Measurements from ENCODE around the gene DNM1L. TPM values are rescaled to one million over a fixed set of nuclear protein-coding genes. Genes with fewer than 3 reads are reported as not detected.

DNM1L gene
- total RNA-seq, 1 experiment from 2014 or later = 79.8 TPM

DNA sequence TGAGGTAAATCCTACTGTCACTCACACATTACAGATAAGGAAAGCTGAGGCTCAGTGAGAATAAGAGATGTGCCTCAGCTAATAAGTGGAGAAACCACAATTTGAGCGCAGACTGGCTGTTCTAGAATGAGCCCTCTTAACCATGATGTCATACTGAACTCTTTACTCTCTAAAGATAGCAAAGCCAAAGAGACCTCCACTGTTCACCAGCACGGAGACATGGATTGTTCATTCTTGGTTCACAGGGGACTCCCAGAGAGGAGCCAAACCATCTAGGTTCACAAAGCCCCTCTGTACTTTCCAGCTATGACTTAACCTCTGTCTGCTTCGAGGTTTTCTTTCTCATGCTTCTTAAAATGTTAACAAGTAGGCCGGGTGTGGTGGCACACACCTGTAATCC lies 109.3 kb downstream of the DNM1L start:
- H3K27me3 ChIP-seq (ENCODE audit: insufficient read depth, low read length) = no peaks in the 10 kb centered on the region; the same call in 1 of the 2 replicates
- no peaks in the 10 kb centered on the region for H3K23me2 ChIP-seq (ENCODE audit: insufficient read length, low read depth, low read length, poor library complexity, severe bottlenecking)
- H3K14ac ChIP-seq (ENCODE audit: insufficient read depth, low read length) = no peak overlapping the region
- no peak overlapping the region for H2BK120ac ChIP-seq (ENCODE audit: low read depth, low read length, poor library complexity, severe bottlenecking)
- H3K27ac ChIP-seq (ENCODE audit: insufficient read length, low read depth, low read length) = no peak overlapping the region
- no peak overlapping the region for H2BK20ac ChIP-seq (ENCODE audit: low read depth, low read length, poor library complexity, severe bottlenecking)
- TF ChIP-seq, protein P1, sequence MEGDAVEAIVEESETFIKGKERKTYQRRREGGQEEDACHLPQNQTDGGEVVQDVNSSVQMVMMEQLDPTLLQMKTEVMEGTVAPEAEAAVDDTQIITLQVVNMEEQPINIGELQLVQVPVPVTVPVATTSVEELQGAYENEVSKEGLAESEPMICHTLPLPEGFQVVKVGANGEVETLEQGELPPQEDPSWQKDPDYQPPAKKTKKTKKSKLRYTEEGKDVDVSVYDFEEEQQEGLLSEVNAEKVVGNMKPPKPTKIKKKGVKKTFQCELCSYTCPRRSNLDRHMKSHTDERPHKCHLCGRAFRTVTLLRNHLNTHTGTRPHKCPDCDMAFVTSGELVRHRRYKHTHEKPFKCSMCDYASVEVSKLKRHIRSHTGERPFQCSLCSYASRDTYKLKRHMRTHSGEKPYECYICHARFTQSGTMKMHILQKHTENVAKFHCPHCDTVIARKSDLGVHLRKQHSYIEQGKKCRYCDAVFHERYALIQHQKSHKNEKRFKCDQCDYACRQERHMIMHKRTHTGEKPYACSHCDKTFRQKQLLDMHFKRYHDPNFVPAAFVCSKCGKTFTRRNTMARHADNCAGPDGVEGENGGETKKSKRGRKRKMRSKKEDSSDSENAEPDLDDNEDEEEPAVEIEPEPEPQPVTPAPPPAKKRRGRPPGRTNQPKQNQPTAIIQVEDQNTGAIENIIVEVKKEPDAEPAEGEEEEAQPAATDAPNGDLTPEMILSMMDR (conservative IDR thresholded peaks at IDR 0.05) = no peak
- no peak overlapping the region for H3K27ac Mint-ChIP-seq
- peaks cover 0 to 2% of the 10 kb centered on the region in 2 experiments; a peak in 1 of 4 replicates for H3K4me1 Mint-ChIP-seq
- no peak overlapping the region for H2BK15ac ChIP-seq (ENCODE audit: low read depth, low read length)
- H3K9me3 Mint-ChIP-seq = peaks cover 3 to 4% of the 10 kb centered on the region in 2 experiments; a peak in 3 of 5 replicates
- H3K79me2 ChIP-seq (ENCODE audit: insufficient read depth, low read length) = no peaks in the 10 kb centered on the region
- no peak overlapping the region for H3K23ac ChIP-seq (ENCODE audit: insufficient read length, low read depth, low read length)
- no peak overlapping the region for H3K9ac ChIP-seq (ENCODE audit: extremely low read depth, insufficient read length, low read length)
- H3K4ac ChIP-seq (ENCODE audit: low read depth, low read length) = no peak overlapping the region
- H4K5ac ChIP-seq (ENCODE audit: insufficient read length, low read depth, low read length) = no peak overlapping the region
- H4K20me1 ChIP-seq (ENCODE audit: control insufficient read depth, insufficient read depth, insufficient read length) = no peaks in the 10 kb centered on the region
- no CpG with 5 or more reads among the region's 4 CpGs for WGBS (ENCODE audit: extremely low coverage, insufficient read length, low lambda C conversion rate)
- DNase-seq = no peak
- H2AFZ ChIP-seq (ENCODE audit: low read length) = no peak overlapping the region
- no peak overlapping the region for H3T11ph ChIP-seq (ENCODE audit: low read length)
- H3K18ac ChIP-seq (ENCODE audit: insufficient read length, low read depth, low read length) = no peak overlapping the region
- no peaks in the 10 kb centered on the region for H3K79me1 ChIP-seq (ENCODE audit: insufficient read depth, low read depth, low read length, poor library complexity, severe bottlenecking)
- no peak overlapping the region for H2BK12ac ChIP-seq (ENCODE audit: insufficient read length, low read depth, low read length)
- H3K56ac ChIP-seq (ENCODE audit: insufficient read length, low read depth, low read length) = no peak overlapping the region
- peaks cover 0 to 17% (median 4%) of the 10 kb centered on the region in 3 experiments; a peak in 3 of 7 replicates for H3K36me3 Mint-ChIP-seq (ENCODE audit: insufficient read depth in 1 of 3, low read depth in 3 of 3)
- H3K4me1 ChIP-seq (ENCODE audit: insufficient read depth, low read length) = no peaks in the 10 kb centered on the region
- H3K27me3 Mint-ChIP-seq (ENCODE audit: low read depth) = no peaks in the 10 kb centered on the region
- H4K91ac ChIP-seq (ENCODE audit: insufficient read length, low read depth, low read length) = no peak overlapping the region
- H3K4me2 ChIP-seq (ENCODE audit: insufficient read depth, insufficient read length, low read length) = no peak overlapping the region
- no peak overlapping the region for H3K4me3 Mint-ChIP-seq
- H4K8ac ChIP-seq (replicated peaks; ENCODE audit: insufficient read length, low read depth, low read length) = no peak overlapping the region
- no peaks in the 10 kb centered on the region for H3K9me3 ChIP-seq (ENCODE audit: control insufficient read depth, low read depth, low read length)
- no peak overlapping the region for H2AK5ac ChIP-seq (ENCODE audit: insufficient read length, low read length)
- H2BK5ac ChIP-seq (ENCODE audit: insufficient read length, low read length) = no peak overlapping the region

Measured in H9 (cell line).